Cerebellar cortex (tissue), 1 donor: ENCODE data around the gene NOTUM.

Source experiments
- DNase-seq: peaks from one replicate; pipeline ENCODE4 v3.0.0-alpha.2; 2015; ENCODE audit warnings: low spot score

Gene NOTUM

DNA sequence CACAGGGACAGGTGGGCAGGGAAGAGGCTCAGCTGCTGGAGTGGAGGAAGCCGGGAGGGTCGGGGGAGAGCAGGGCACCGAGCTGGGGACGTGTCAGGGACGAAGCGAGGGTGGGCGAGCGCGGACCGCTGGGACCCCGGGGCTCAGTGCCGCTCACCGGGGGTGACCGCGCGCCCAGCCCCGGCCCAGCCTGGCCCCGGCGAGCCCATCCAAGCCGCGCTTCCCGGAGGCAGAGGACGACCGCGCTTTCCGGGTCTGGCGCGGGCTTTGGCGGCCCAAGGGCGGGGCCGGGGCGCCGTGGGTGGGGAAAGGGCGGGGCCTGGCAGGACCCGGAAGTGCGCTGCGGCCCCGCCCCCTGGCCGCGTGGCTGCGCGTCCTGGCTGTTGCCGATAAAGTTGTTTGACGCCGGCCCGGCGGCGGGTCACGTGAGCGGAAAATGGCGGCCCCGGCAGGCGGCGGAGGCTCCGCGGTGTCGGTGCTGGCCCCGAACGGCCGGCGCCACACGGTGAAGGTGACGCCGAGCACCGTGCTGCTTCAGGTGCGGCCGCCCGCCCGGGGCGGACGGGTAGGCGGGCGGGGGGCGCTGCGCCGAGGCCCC, 16.3 kb upstream of the NOTUM start, which contains the start of gene ASPSCR1:
TSS of gene ASPSCR1 (plus strand) at position 419 of the 598 bp plus-strand sequence. CDS start at position 437, 18 bp downstream.
- peak; percentile 83 for DNase-seq

DNA sequence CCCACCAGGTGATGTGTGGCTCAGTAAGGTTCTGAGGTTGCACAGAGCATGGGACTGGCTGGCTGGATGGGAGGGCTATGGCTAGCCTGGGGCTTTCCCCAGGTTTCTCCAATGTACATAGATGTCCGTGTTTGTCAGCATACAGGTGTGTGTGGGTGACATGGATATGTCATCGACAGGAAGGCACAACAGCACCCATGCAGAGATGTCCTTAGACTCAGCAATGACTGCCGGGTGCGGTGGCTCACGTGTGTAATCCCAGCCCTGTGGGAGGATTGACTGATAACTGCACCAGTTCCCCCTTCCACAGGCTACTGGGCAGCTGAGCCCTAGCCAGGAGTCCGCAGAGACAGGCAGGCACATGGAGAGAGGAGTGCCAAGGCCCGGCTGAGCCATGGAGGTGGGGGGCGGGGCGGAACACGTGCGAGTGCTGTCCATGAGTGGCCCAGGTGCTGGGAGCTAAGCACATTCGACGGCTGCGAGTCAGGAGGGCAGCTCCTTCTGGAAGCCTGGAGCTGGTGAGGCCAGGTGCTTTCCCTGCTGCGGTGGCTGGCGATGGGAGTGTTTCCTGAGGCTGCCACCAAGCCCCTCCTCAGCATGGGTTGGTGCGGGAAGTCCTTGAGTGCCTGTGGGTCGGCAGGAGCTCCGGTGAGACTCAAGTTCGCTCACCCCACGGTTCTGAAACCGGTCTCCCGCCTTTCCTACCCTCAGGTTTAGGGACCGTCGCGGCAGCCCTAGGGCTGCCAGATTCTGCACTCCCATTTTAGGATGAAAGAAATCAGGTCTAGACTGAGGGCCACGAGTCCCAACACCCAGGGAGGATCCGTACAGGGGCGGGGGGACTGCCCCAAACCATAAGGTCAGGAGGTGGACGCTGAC, 15.6 kb upstream of the NOTUM start:
- peak; percentile 30 for DNase-seq

DNA sequence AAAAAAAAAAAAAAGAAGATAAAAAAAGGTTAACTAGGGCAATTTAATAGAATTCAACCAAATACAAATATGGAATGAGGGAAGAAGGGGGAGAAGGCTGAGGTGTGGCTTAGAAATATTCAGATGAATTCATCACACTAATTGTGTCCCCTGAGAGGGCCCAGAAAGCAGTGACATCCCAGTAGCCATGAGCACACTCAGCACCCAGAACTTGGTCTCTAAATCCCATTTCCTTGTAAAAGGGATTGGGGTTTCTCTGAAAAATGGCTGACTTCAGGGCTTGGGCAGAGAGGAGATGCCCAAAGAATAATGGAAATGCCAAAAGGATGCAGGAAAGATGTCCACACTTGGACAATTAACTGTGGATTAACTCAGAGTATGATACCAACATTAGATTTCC, 12.4 kb upstream of the NOTUM start:
- no peak for DNase-seq

DNA sequence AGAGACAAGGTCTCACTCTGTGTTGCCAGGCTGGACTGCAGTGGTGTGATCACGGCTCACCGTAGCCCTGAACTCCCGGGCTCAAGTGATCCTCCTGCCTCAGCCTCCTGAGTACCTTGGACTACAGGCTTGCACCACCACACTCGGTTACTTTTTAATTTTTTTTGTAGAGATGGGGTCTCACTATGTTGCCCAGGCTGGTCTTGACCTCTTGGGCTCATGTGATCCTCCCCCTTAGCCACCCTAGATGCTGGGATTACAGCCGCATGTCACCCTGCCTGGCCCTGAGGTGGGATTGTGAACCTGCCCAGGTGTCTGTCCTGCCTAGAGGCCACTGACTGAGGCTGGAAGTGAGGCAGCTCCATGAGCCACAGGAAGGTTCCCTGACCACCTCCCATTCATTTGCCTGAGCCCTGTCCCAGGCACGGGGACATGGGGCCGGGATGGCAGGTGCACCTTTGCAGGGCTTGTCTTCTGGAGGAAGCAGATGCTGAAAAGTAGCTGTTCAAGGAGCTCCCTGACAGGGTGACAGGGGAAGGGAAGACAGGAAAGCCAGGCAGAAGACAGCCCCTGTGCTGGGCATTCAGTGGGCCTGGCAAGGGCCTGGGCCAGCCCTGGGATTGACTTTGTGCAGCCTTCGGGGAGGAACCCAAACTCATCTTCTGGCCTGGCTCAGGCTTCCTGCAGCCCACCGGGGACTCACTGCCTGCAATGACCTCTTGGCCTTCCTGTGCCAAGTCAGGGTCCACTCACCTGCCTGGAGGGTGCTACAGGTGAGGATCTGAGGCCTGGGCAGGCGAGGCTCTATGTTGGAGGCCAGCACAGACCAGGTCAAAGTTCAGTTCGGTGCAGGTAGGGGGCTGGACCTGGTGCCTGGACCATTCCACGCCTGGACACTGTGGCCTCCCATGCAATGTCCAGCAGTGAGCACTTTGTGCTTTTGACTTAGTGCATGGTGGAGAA, 8.1 kb upstream of the NOTUM start:
- no peak for DNase-seq

DNA sequence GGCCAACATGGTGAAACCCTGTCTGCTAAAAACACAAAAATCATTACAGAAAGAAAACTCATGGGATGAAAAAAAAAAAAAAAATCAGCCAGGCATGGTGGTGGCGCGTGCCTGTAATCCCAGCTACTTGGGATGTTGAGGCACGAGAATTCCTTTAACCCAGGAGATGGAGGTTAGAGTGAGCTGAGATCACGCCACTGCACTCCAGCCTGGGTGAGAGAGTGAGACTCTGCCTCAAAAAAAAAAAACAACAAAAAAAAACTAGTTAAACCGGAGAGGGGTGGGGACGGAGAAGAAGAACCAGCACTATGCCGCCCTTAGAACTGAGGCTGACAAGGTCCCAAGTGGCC, 7.4 kb upstream of the NOTUM start:
- no peak for DNase-seq

DNA sequence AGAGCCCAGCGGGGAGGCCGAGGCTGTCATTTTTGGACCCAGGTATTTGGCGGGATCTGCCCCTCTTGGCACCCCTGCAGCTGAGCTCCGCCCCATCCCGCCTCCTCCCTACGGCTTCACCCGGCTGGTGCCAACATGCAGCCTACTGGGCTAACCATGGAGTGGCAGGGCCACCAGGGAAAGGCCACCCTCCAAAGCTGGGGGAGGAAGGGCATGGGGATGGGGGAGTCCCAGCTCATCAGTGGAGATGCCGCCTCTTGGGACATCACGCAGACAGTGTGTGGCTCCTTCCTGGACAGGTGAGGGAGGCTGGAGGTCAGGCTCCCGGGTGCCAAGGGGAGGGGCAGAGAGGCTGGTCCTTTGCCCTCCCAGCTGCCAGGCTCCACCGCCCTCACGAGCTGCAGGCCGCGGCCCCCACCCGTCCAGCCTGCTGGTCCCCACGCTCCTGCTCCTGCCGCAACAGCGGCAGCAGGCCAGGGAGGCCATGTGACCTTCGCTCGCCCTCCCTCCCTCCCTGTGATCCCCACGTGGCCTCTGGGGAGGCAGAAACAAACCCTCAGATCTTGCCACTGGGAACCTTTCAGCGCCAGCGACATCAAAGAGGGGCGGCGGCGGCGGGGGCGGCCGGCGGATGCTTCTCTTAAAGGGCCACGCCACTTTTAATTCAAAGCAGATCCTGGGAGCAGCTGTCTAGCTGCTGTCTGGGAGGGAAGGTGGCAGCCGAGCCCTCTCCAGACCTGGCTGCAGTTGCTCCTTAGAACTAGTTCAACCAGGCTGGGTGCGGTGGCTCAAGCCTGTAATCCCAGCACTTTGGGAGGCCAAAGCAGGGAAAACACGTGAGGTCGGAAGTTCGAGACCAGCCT, 6.8 kb upstream of the NOTUM start:
- peak; percentile 63 for DNase-seq

DNA sequence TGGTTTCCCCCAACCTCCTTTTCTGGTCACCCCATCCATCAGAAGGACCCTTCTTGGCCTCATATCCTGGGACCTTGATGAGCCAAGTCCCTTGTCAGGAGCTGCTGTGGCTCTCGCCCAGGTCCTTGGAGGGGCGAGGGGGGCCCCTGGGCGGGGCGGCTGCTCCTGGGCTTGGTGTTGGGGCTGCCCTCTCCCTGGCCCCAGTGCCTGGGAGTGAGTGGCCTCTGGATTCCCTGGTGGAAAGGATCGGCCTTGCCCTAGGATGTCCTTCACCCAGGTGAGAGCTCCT, 6.2 kb upstream of the NOTUM start:
- no peak for DNase-seq

DNA sequence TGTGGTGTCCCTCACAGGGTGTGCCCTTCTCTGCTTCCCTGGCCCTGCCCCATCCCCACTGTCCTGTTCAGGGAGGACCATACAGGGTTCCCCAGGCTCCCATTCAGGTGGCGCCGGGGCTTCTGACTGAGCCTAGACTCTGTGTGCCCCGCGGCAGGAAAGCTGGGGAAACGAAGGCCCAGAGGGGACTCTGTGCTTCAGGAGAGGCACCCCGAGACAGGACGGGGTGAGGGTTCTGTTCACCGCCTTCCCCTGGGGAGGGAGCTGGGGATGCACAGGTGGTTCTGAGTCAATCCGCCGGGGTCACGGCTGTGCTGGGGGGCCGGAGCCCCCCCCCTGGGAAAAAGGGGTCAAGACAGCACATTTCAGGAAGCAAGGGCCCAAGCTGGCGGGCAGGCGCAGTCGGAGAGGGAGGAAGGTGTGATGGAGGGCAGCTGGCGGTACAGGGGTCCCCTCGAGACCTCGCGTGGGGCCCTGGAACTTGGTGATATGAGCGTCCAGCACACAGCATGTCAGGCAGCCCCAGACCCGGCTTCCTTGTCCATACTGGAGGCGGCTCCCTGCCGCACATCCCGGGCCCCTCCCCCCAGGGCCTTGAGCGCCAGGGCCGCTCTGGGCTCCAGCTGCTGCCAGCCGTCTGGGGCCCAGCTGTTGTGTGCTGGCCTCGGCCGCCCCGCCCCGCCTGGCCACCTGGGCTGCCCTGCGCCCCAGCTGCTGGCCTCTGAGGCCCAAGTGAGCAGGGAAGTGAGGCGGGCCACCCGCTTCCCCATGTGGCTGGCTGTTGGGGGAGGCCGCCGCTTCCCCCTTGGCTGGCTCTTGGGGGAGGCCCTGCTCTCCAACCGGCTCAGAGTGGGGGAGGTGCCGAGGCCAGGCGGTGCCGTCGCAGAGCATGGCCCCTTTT, 5.6 kb upstream of the NOTUM start:
- DNase-seq, result no peak

DNA sequence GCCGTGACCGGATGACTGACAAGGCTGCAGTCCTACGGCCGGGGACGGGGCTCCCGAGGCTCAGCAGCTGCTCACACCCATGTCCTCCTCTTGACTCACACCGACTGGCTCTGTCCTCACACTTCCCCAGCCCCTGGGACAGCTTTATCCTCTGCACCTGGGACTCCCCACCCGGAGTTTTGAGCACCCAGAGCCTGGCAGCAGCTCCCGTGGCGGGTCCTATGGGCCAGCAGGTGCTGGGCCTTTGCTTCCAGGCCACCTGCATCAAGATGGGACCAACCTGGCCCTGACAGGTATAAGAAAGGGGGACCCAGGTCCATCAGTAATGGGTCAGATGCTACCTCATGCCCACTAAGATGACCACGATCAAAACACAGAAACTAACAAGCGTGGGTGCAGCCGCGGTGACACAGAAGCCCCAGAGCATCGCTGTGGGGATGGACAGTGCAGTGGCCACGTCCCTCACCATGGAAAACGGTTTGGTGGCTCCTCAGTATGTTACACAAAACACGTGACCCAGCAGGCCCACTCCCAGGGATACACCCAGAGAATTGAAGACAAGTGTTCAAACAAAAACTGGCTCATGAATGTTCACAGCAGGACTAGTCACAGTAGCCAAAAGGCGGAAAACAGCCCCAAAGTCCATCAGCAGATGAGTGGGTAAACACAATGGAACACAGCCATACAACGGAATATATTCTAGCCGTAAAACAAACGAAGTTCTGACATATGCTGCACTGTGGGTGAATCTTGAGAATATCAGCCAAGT, 3.3 kb upstream of the NOTUM start:
- no peak for DNase-seq

DNA sequence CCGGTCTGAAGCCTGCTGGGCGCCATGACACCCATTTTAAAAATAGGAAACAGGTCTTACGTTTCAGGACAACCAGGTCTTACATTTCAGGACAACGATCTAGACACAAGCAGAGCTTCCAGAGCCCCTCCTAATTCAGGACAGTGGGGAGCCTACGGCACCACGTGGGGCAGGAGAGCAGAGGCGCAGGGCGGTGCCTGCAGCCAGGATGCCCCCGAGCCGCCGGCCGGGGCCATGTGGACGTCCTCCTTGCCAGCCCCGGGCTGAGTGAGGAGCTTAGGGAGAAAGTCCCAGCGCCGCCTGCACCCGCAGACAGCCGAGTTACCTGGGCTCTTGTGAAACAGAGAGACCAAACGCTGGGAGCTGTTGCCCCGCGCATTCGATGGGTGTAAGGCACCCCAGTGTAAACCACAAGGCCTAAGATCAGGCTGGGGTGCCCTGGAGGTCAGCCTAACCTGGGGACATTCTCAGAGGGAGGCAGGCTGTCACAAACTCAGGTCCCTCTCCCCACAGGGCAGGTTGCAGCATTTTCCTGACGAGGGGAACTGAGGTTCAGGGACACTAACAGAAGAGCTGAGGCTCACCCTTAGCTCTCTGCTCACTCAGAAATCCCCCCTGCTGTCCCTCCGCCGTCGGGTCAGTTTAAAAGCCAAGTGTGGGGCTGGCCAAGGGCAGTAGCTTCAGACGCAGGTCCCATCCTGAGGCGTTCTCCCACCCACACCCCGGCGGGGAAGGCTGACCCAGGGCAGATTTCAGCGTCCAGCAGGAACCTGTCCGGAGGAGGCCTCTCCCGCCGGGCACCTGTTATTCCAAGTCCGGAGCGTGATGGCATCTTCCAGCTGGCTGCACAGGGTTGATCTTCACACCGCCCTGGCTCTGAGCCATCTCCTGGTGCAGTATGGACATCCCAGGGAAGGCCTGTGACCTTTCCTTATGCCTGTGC, 1.8 kb upstream of the NOTUM start:
- DNase-seq, result no peak

DNA sequence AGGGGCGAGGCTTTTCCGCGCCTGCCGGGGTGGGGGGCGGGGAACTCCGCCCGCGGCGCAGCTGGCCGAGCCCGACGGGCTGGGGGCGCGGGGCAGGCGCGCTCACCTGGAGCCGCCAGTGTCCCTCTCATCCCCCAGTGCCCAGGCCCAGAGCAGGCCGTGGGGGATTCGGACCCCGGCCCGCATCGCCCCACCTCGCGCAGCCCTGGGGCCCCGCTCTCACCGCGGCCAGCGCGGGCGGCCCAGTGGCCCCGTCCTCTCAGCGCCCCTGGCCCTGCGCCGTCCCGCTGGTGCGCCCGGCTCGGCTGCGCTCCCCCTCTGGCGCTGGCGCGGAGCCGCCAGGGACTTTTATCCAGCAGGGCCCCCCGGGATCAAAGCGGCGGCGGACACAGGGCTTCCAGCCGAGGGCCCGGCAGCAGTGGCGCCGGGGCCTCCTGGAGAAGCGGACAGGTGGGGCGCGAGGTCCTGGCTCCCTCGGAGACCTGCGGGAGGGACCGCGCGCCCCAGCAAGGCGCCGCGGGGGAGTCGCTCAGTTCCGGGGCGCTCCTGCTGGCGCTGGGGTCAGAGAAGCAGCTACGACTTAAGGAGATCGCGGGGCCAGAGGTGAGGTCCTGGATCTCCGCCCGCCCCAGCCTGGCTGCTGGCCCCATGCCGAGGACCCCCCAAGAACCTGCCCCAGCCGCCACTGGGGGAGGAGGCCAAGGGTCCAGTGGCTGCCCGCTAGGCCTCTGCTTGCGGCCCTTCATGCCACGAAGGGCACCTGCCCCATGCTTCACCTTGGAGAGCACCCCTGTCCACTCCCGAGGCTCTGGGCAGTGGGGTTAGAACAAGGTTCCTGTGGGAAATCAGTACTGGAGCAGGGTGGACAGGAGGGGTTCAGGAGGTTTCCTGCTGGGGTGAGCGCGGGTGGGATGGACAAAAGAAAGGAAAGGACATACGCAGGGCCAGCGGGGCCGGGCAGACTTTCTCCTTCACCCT, 823 bp upstream of the NOTUM start:
- DNase-seq, result no peak

DNA sequence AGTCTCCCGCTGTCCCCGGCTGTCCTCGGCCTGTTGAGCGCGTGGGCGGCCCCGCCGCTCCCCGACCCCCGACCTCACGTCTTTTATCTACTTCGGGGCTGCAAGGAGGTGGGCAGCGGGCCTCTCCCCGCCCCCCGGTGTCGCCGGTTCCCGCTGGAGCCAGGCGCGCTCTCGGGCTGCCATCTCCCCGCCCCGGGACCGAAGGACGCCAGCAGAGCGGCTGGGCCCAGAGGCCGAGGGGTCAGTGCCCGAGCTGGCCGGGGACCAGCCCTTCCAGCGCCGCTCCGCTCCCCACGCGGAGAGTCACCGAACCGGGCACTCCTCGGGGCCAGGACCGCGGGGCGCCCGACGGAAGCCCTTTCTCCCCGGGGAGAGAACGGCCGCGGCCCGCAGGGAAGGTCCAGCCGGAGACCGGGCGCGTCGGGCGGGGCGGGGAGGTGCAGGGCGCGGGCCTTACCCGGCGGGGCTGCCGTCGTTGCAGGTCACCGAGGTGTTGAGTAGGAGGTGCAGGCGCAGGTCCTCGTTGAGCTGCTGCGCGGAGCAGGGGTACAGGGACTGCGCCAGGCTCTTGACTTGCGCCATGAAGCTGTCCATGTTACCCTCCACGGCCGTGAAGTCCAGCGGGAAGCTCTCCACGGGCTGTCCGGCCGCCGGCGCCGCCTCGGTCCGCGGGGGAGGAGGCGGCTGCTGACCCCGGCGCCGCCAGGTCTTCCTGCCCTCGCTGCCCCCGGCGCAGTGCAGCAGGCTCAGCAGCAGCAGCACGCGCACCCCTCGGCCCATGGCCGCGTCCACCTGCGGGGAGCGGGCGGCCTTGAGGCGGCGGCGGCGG, 643 bp downstream of the NOTUM start:
- DNase-seq, result no peak

DNA sequence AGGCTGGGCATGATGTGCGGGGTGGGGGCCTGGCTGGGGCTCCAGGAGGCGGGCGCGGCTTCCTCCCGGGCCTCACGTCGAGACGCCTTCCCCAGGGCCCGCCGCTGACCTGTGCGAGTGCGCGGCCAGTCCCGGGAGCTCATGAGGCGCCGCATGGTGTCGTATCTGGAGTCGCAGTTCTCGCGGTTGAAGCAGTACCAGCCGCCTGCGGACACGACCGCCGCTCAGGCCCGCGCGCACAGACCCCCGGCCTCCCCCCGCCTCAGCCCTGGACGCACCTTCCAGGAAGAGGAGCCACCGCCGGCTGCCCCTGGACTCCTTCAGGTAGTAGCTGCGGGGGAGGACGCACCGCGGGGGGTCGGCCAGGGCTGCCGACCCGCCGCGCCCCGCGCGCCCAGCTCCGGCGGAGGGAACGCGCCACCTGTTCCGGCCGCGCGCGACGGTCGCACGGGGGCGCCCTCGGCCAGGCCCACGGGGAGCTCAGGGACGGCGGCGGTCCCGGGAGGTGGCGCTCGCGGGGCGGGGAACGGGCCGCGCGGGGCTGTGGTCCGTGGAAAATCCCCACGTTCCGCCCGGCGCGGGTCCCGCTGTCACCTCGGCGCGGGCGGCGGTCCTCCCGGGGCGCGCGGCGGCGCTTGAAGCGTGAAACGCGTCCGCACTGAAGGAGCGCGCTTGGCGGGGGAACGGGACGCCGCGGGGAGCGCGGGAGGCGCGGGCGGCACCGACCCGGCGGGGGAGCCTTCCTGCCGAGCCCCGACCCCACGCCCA, 1.4 kb downstream of the NOTUM start:
- peak; percentile 27 for DNase-seq

DNA sequence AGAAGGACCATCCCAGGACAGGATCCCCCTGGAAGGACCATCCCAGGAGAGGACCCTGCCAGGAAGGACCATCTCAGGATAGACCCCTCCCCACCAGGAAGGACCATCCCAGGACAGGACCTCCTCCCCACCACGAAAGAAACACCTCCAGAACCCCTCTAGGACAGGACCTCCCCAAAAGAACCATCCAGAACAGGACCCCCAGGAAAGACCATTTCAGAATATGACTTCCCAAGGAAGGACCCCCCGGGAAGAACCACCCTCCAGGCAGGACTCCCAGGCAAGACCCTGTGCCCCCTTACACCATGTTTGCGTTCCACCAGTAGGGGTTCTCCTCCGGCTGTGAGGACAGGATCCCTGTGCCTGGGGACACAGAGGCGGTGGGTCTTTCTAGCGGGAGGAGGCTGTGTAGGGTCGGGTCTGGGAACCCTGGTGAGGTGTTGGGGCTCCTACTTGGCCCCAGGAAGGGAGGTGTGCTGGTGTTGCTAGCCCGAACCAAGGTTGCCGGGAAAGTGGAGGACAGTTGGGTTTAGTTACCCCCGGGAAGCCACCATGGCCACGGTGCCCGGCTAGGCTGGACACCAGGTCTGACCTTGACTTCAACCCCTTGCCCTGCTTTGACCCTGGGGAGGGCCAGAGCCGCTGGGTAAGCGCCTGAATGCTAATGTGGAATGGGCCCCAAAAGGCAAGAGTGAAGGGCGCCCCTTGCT, 2.2 kb downstream of the NOTUM start:
- no peak for DNase-seq
